Endothelial cell of umbilical vein (primary cell): Measurements from ENCODE around the gene IDUA. TPM values are rescaled to one million over a fixed set of nuclear protein-coding genes. Genes with fewer than 3 reads are reported as not detected.

ENCODE experiments used
- BruUV-seq: library from RNA; stranded (reverse); fragments of 400-500 nt; replicated peaks from 2 replicates; lab custom pipeline; 2021; lab: Mats Ljungman, UMichigan
- CTCF ChIA-PET: fragments of 300-600, 350-600 bp; sonication (Branson Sonifier 250); formaldehyde crosslinking; loops from one replicate; lab custom pipeline; 2021; ENCODE audit warnings: antibody characterized with exemption, inconsistent platforms; lab: Charles Lee
- POLR2A ChIA-PET: fragments of 300-600, 350-600 bp; sonication (Branson Sonifier 250); formaldehyde crosslinking; loops from one replicate; lab custom pipeline; 2021; ENCODE audit warnings: antibody characterized with exemption, inconsistent platforms; lab: Charles Lee
- DNase-seq: peaks from one replicate; pipeline ENCODE4 v3.0.0-alpha.2; 2011; ENCODE audit warnings: low read depth, low spot score
- FAIRE-seq: peaks from 2 replicates; lab custom pipeline; 2011; peaks lifted over from hg19 to GRCh38; lab: Jason Lieb, UNC
- H2AFZ ChIP-seq: 2 replicates; pipeline ENCODE4 v1.6.0; 2012; ENCODE audit warnings: low read depth, low read length, control low read depth, inconsistent platforms
- H3K27ac ChIP-seq: 2 replicates; pipeline ENCODE4 v1.5.1; 2011; ENCODE audit warnings: low read depth, mild to moderate bottlenecking, control low read depth, low read length, moderate library complexity; ENCODE audit not compliant: insufficient read depth
- H3K27me3 ChIP-seq, 2 experiments: 2 replicates each; pipeline versions ENCODE4 v1.6.0 to v1.6.1; 2011; ENCODE audit warnings: low read length in 2 of 2, mixed read lengths in 1 of 2; ENCODE audit not compliant: control insufficient read depth in 2 of 2, insufficient read depth in 2 of 2
- H3K36me3 ChIP-seq, 2 experiments: 2 replicates in 1 of 2; 3 replicates in 1 of 2; pipeline ENCODE4 v1.5.1; 2011; ENCODE audit warnings: low read length in 2 of 2, mild to moderate bottlenecking in 1 of 2, moderate library complexity in 1 of 2; ENCODE audit not compliant: control insufficient read depth in 2 of 2, insufficient read depth in 2 of 2; ENCODE audit errors: extremely low read depth in 1 of 2
- H3K4me1 ChIP-seq: 3 replicates; pipeline ENCODE4 v1.5.1; 2011; ENCODE audit warnings: mild to moderate bottlenecking, low read length; ENCODE audit not compliant: control insufficient read depth, insufficient read depth; ENCODE audit errors: extremely low read depth
- H3K4me2 ChIP-seq: 2 replicates; pipeline ENCODE4 v1.6.1; 2011; ENCODE audit warnings: low read length, control low read depth, mixed read lengths; ENCODE audit not compliant: insufficient read depth
- H3K4me3 ChIP-seq, 3 experiments: fragments of 200-600 bp in 1 of 3; sonication (generic), shearing (Covaris generic) in 1 of 3; replicated peaks in 1 of 3; 2 replicates each; pipeline ENCODE4 v1.5.1; 2011 to 2016; ENCODE audit warnings: control low read depth in 3 of 3, low read length in 3 of 3, mild to moderate bottlenecking in 2 of 3, inconsistent platforms in 1 of 3, low read depth in 1 of 3, moderate library complexity in 1 of 3; ENCODE audit not compliant: insufficient read depth in 1 of 3
- H3K79me2 ChIP-seq: 2 replicates; pipeline ENCODE4 v1.6.0; 2012; ENCODE audit warnings: low read length, inconsistent platforms; ENCODE audit not compliant: control insufficient read depth, insufficient read depth
- H3K9ac ChIP-seq: replicated peaks from 2 replicates; pipeline ENCODE3; 2011; ENCODE audit warnings: low read length, control low read depth; ENCODE audit not compliant: insufficient read depth; ENCODE audit errors: extremely low read depth
- H3K9me1 ChIP-seq: replicated peaks from 3 replicates; pipeline ENCODE4 v1.6.0; 2011; ENCODE audit warnings: mild to moderate bottlenecking, low read length; ENCODE audit not compliant: control insufficient read depth, insufficient read depth; ENCODE audit errors: extremely low read depth
- H3K9me3 ChIP-seq: replicated peaks from 2 replicates; pipeline ENCODE4 v1.5.1; 2012; ENCODE audit warnings: low read length, inconsistent platforms; ENCODE audit not compliant: control insufficient read depth, insufficient read depth
- H4K20me1 ChIP-seq: replicated peaks from 2 replicates; pipeline ENCODE3; 2011; ENCODE audit warnings: mild to moderate bottlenecking, low read length; ENCODE audit not compliant: control insufficient read depth, insufficient read depth; ENCODE audit errors: extremely low read depth
- CTCF ChIP-seq, 2 donors: IDR thresholded peaks; 1 replicate in 1 of 2; 2 replicates in 1 of 2; pipeline ENCODE4 v1.5.1; 2011; ENCODE audit warnings: low read length in 2 of 2, mild to moderate bottlenecking in 2 of 2, moderate library complexity in 2 of 2, control low read depth in 1 of 2, inconsistent platforms in 1 of 2, low read depth in 1 of 2; ENCODE audit not compliant: insufficient read depth in 1 of 2; ENCODE audit errors: extremely low read depth in 1 of 2
- EZH2 ChIP-seq: IDR thresholded peaks from 2 replicates; pipeline ENCODE4 v1.6.1; 2012; ENCODE audit warnings: borderline replicate concordance, low read depth, mild to moderate bottlenecking, moderate library complexity, low read length, inconsistent platforms; ENCODE audit not compliant: severe bottlenecking
- FOS ChIP-seq: IDR thresholded peaks from 2 replicates; pipeline ENCODE4 v1.6.1; 2011; ENCODE audit warnings: mild to moderate bottlenecking, low read length, moderate library complexity, borderline replicate concordance; ENCODE audit not compliant: insufficient read depth
- GATA2 ChIP-seq: IDR thresholded peaks from 2 replicates; pipeline ENCODE4 v1.7.0; 2011; ENCODE audit warnings: low read depth, mild to moderate bottlenecking, moderate library complexity, mixed read lengths, low read length; ENCODE audit not compliant: insufficient read length, insufficient read depth
- JUN ChIP-seq: IDR thresholded peaks from 2 replicates; pipeline ENCODE4 v1.6.1; 2011; ENCODE audit warnings: borderline replicate concordance, low read depth; ENCODE audit not compliant: insufficient read length, insufficient read depth
- MAX ChIP-seq: IDR thresholded peaks from 2 replicates; pipeline ENCODE4 v1.6.1; 2011; ENCODE audit not compliant: insufficient read depth, insufficient read length
- MYC ChIP-seq: IDR thresholded peaks from one replicate; pipeline ENCODE4 v1.6.1; 2011; ENCODE audit warnings: mild to moderate bottlenecking, low read depth, low read length
- POLR2A ChIP-seq: IDR thresholded peaks from 2 replicates; pipeline ENCODE4 v1.6.1; 2012; ENCODE audit warnings: low read depth, mild to moderate bottlenecking, control low read depth, low read length
- POLR2AphosphoS5 ChIP-seq: IDR thresholded peaks from 2 replicates; pipeline ENCODE4 v1.6.1; 2012; ENCODE audit warnings: low read depth, mild to moderate bottlenecking, control low read depth, low read length, moderate library complexity; ENCODE audit not compliant: insufficient read depth
- dilution Hi-C: fragments of 300-500 bp; cut with MboI; formaldehyde crosslinking; loops from one replicate; pipeline ENCODE4 v1.15.0; 2019; ENCODE audit warnings: low sequenced_read_pairs; ENCODE audit not compliant: extremely low pct_ligation_motif_present
- intact Hi-C: fragments of 100-400 bp; cut with micrococcal nuclease; formaldehyde crosslinking; loops from one replicate; pipeline ENCODE4 v1.10.0; 2022
- polyA plus RNA-seq, 4 experiments: library from polyadenylated mRNA; depleted of rRNA in 3 of 4; stranded (reverse) in 3 of 4; unstranded in 1 of 4; fragments of >200 nt; gene quantifications; 2 replicates each; pipeline versions ENCODE4 v1.2.1 to v1.2.3, GENCODE V29; 2011 to 2012; ENCODE audit warnings: missing spikeins in 1 of 4
- total RNA-seq: library from RNA; stranded (reverse); gene quantifications from 2 replicates; pipeline ENCODE4 v1.2.3, GENCODE V29; 2021

Gene IDUA
- total and polyA plus RNA-seq, 2 donors (not counting 3 experiments of a cell fraction or from before 2014, with no cell fraction given), result 19.1 to 34.1 TPM

GRCh38 chr4:1049591-1049905 lies 62.7 kb downstream of the IDUA start:
- dilution Hi-C loops, result no loop called here
- no peak for FAIRE-seq

More at GRCh38 chr4:1049591-1049905, 62.7 kb downstream of the IDUA start:
- no TSS peak for BruUV-seq
- Histone ChIP-seq H3K4me2 (no peak overlapping the region), H3K9me1 (no peaks in the 10 kb centered on the region), H3K79me2 (no peaks in the 10 kb centered on the region), H3K9ac (no peak overlapping the region), H3K9me3 (no peaks in the 10 kb centered on the region), H2AFZ (no peak overlapping the region), H3K27me3 (peaks cover 5 to 6% of the 10 kb centered on the region in 2 experiments), H3K27ac (no peak overlapping the region), H4K20me1 (no peaks in the 10 kb centered on the region), H3K4me1 (peaks cover 18% of the 10 kb centered on the region), H3K4me3 (no peak overlapping the region), H3K36me3 (no peaks in the 10 kb centered on the region)
- CTCF ChIA-PET, result interaction anchor here (1.1 kb wide), 1 partner anchor 13 kb away, joined by 4 read pairs; no protein-coding TSS in a partner anchor
- no peak for TF ChIP-seq JUN
- no peak for TF ChIP-seq MAX
- TF ChIP-seq EZH2, result no peak
- no peak for TF ChIP-seq MYC
- no peak for TF ChIP-seq POLR2AphosphoS5
- no peak for TF ChIP-seq GATA2
- TF ChIP-seq POLR2A, result no peak
- no peak for TF ChIP-seq FOS
- no peak for TF ChIP-seq CTCF (IDR thresholded peaks at IDR 0.05; ENCODE audit: extremely low read depth in 1 of 2, insufficient read depth in 1 of 2, low read depth in 1 of 2, low read length in 2 of 2)
- intact Hi-C loops, result loop anchor here (5.0 kb wide), 1 partner anchor 267 kb away; no protein-coding TSS in a partner anchor
- DNase-seq, result no peak
- POLR2A ChIA-PET, result no interaction called here
